ENCODE results near the gene ANKRD60. TPM values are rescaled to one million over a fixed set of nuclear protein-coding genes. Genes with fewer than 3 reads are reported as not detected.

ANKRD60 gene
- total and polyA plus RNA-seq, 2 experiments from 2014 or later, result not detected

GRCh38 chr20:58233881-58234528 is 5.6 kb upstream of the ANKRD60 start:
- Histone ChIP-seq H3K4me1 (ENCODE audit: insufficient read depth) (peaks cover 14% of the 10 kb centered on the region), H3K4me3 (no peak overlapping the region), H3K79me2 (ENCODE audit: insufficient read depth) (no peaks in the 10 kb centered on the region), H3K27me3 (replicated peaks; ENCODE audit: insufficient read depth) (no peaks in the 10 kb centered on the region), H3K36me3 (ENCODE audit: low read depth) (no peaks in the 10 kb centered on the region), H3K27ac (no peak overlapping the region), H3K9me2 (ENCODE audit: insufficient read depth) (no peaks in the 10 kb centered on the region), H4K20me1 (ENCODE audit: insufficient read depth) (no peaks in the 10 kb centered on the region), H3K4me2 (ENCODE audit: unreplicated experiment) (no peak overlapping the region), H3K9ac (no peak overlapping the region), H3K9me3 (ENCODE audit: low read depth) (no peaks in the 10 kb centered on the region), H3F3A (ENCODE audit: insufficient read depth) (peaks cover 23% of the 10 kb centered on the region), H2AFZ (no peak overlapping the region)
- in situ Hi-C loops (cut with MboI), result loop anchor here (25.0 kb wide), 2 partner anchors 603 to 778 kb away; partner anchors contain the start of genes CTSZ and TUBB1
- peak; percentile 39 for DNase-seq
- TF ChIP-seq EZH2 (IDR thresholded peaks at IDR 0.05; ENCODE audit: insufficient read depth, poor library complexity, severe bottlenecking) (no peak), EZH2phosphoT487 (IDR thresholded peaks at IDR 0.05; ENCODE audit: insufficient read depth, low read depth) (no peak)
- 50 to 52% methylated on average over 8 of the region's 8 CpGs for WGBS, 2 experiments (ENCODE audit: low coverage in 1 of 2, low lambda C conversion rate in 2 of 2, missing lambda C conversion rate in 2 of 2)

- 91 to 93% methylated on average over 8 of the region's 8 CpGs for WGBS, 2 experiments (ENCODE audit: low coverage in 1 of 2, low lambda C conversion rate in 2 of 2, missing lambda C conversion rate in 2 of 2)
- Histone ChIP-seq H3K9ac (no peak overlapping the region), H3K4me3 (no peak overlapping the region), H3K79me2 (ENCODE audit: insufficient read depth) (no peaks in the 10 kb centered on the region), H4K20me1 (ENCODE audit: insufficient read depth) (no peaks in the 10 kb centered on the region), H3K36me3 (ENCODE audit: low read depth) (no peaks in the 10 kb centered on the region), H3K9me2 (ENCODE audit: insufficient read depth) (no peaks in the 10 kb centered on the region), H3K27ac (no peak overlapping the region), H2AFZ (no peak overlapping the region), H3K27me3 (replicated peaks; ENCODE audit: insufficient read depth) (no peaks in the 10 kb centered on the region), H3F3A (ENCODE audit: insufficient read depth) (peaks cover 17% of the 10 kb centered on the region), H3K4me1 (ENCODE audit: insufficient read depth) (peaks cover 16% of the 10 kb centered on the region), H3K9me3 (ENCODE audit: low read depth) (no peaks in the 10 kb centered on the region), H3K4me2 (ENCODE audit: unreplicated experiment) (no peak overlapping the region)
- DNase-seq, result no peak
- TF ChIP-seq EZH2phosphoT487 (IDR thresholded peaks at IDR 0.05; ENCODE audit: insufficient read depth, low read depth) (no peak), EZH2 (IDR thresholded peaks at IDR 0.05; ENCODE audit: insufficient read depth, poor library complexity, severe bottlenecking) (no peak)
- in situ Hi-C loops (cut with MboI), result loop anchor here (25.0 kb wide), 2 partner anchors 604 to 779 kb away; partner anchors contain the start of genes CTSZ and TUBB1
Observed at GRCh38 chr20:58233393-58233792, 4.9 kb upstream of the ANKRD60 start.

- 53 to 58% methylated on average over 6 of the region's 6 CpGs for WGBS, 2 experiments (ENCODE audit: low coverage in 1 of 2, low lambda C conversion rate in 2 of 2, missing lambda C conversion rate in 2 of 2)
- TF ChIP-seq EZH2 (IDR thresholded peaks at IDR 0.05; ENCODE audit: insufficient read depth, poor library complexity, severe bottlenecking) (no peak), EZH2phosphoT487 (IDR thresholded peaks at IDR 0.05; ENCODE audit: insufficient read depth, low read depth) (no peak)
Observed at GRCh38 chr20:58231683-58232082, 3.2 kb upstream of the ANKRD60 start.

GRCh38 chr20:58229198-58229798 is 845 bp upstream of the ANKRD60 start:
- Histone ChIP-seq H3F3A (ENCODE audit: insufficient read depth) (peaks cover 24% of the 10 kb centered on the region), H3K4me3 (peak overlapping the region; percentile 63; the same call in 1 of the 2 replicates), H3K4me1 (ENCODE audit: insufficient read depth) (peaks cover 15% of the 10 kb centered on the region; the same call in 1 of the 2 replicates), H4K20me1 (ENCODE audit: insufficient read depth) (no peaks in the 10 kb centered on the region), H3K4me2 (ENCODE audit: unreplicated experiment) (peak overlapping the region; percentile 76), H3K27ac (no peak overlapping the region), H2AFZ (peak overlapping the region; percentile 57; the same call in 1 of the 2 replicates), H3K79me2 (ENCODE audit: insufficient read depth) (no peaks in the 10 kb centered on the region), H3K27me3 (replicated peaks; ENCODE audit: insufficient read depth) (no peaks in the 10 kb centered on the region; the same call in 1 of the 2 replicates), H3K36me3 (ENCODE audit: low read depth) (no peaks in the 10 kb centered on the region), H3K9me2 (ENCODE audit: insufficient read depth) (no peaks in the 10 kb centered on the region), H3K9ac (peak overlapping the region; percentile 62), H3K9me3 (ENCODE audit: low read depth) (no peaks in the 10 kb centered on the region)
- no peak for TF ChIP-seq EZH2 (IDR thresholded peaks at IDR 0.05; ENCODE audit: insufficient read depth, poor library complexity, severe bottlenecking)
- in situ Hi-C loops (cut with MboI), result loop anchor here (25.0 kb wide), 2 partner anchors 608 to 783 kb away; partner anchors contain the start of genes CTSZ and TUBB1
- no peak for DNase-seq
- 88 to 89% methylated on average over 14 of the region's 14 CpGs for WGBS, 2 experiments (ENCODE audit: low coverage in 1 of 2, low lambda C conversion rate in 2 of 2, missing lambda C conversion rate in 2 of 2)

More at GRCh38 chr20:58231683-58232082, 3.2 kb upstream of the ANKRD60 start:
- 0 out of 2 replicates have a peak, but pooled peaks cover 4% of the 10 kb centered on the region for H3K4me1 ChIP-seq (ENCODE audit: insufficient read depth)
- H3K4me3 ChIP-seq, result no peak overlapping the region
- H3F3A ChIP-seq (ENCODE audit: insufficient read depth), result 0 out of 2 replicates have a peak, but pooled peaks cover 9% of the 10 kb centered on the region
- in situ Hi-C loops (cut with MboI), result loop anchor here (25.0 kb wide), 2 partner anchors 606 to 781 kb away; partner anchors contain the start of genes CTSZ and TUBB1
- no peaks in the 10 kb centered on the region for H4K20me1 ChIP-seq (ENCODE audit: insufficient read depth)
- H3K4me2 ChIP-seq (ENCODE audit: unreplicated experiment), result no peak overlapping the region
- H3K9me2 ChIP-seq (ENCODE audit: insufficient read depth), result no peaks in the 10 kb centered on the region
- no peaks in the 10 kb centered on the region for H3K9me3 ChIP-seq (ENCODE audit: low read depth)
- DNase-seq, result peak; percentile 33
- H3K9ac ChIP-seq, result no peak overlapping the region
- H3K27ac ChIP-seq, result no peak overlapping the region
- no peaks in the 10 kb centered on the region for H3K36me3 ChIP-seq (ENCODE audit: low read depth)
- H2AFZ ChIP-seq, result no peak overlapping the region
- no peaks in the 10 kb centered on the region; the same call in 1 of the 2 replicates for H3K27me3 ChIP-seq (replicated peaks; ENCODE audit: insufficient read depth)
- no peaks in the 10 kb centered on the region for H3K79me2 ChIP-seq (ENCODE audit: insufficient read depth)
